ENCODE measurements around the gene ATP5PD. TPM values are rescaled to one million over a fixed set of nuclear protein-coding genes. Genes with fewer than 3 reads are reported as not detected.

The ATP5PD gene
- total and polyA plus RNA-seq, 2 of the 13 experiments (the other 11 are each of a cell fraction or from before 2014, with no cell fraction given), result 158 to 428 TPM

- DNase-seq (ENCODE audit: low spot score), result no peak
- Histone ChIP-seq H3K9me3 (ENCODE audit: low read length) (no peaks in the 10 kb centered on the region), H2AFZ (ENCODE audit: low read length) (no peak overlapping the region), H3K4me3 (replicated peaks in 1 of 3; ENCODE audit: insufficient read depth in 1 of 3, low read depth in 2 of 3, low read length in 3 of 3) (no peak overlapping the region), H3K36me3 (replicated peaks in 1 of 2; ENCODE audit: control insufficient read depth in 1 of 2, insufficient read depth in 2 of 2, low read length in 2 of 2) (no peaks in the 10 kb centered on the region; a peak in 2 of 5 replicates), H3K9ac (ENCODE audit: insufficient read depth, low read depth, low read length) (no peak overlapping the region), H4K20me1 (ENCODE audit: insufficient read depth, low read length) (no peaks in the 10 kb centered on the region), H3K27me3 (ENCODE audit: control insufficient read depth in 1 of 2, insufficient read depth in 2 of 2, low read length in 2 of 2) (peaks cover 0 to 14% of the 10 kb centered on the region in 2 experiments; a peak in 3 of 5 replicates), H3K27ac (ENCODE audit: extremely low read length, insufficient read depth, low read length) (no peak overlapping the region), H3K4me2 (ENCODE audit: low read depth, low read length) (no peak overlapping the region), H3K4me1 (ENCODE audit: insufficient read depth, low read length) (peaks cover 36% of the 10 kb centered on the region), H3K79me2 (ENCODE audit: insufficient read depth, low read length) (no peaks in the 10 kb centered on the region)
- BruUV-seq (replicated peaks), result no TSS peak
- ChIA-PET CTCF (ENCODE audit: low intra/inter-chr PET ratio, low total read pairs) (interaction anchor here (0.9 to 1.8 kb wide), 5 partner anchors 26 to 61 kb away, joined by 3 to 7 read pairs (median 6); partner anchors contain the start of gene ARMC7), POLR2A (interaction anchor here (0.8 to 1.6 kb wide), 7 partner anchors 8 to 61 kb away, joined by 3 to 7 read pairs (median 4); partner anchors contain the start of genes ARMC7 and SLC16A5)
- in situ Hi-C loops (cut with HindIII; ENCODE audit: extremely low pct_ligation_motif_present, low pct_unique_long_range_greater_than_20kb) (no loop called here), intact Hi-C loops (cut with micrococcal nuclease; ENCODE audit: unreplicated experiment) (loop anchor here (5.0 kb wide), 1 partner anchor 38 kb away; the partner anchor contains the start of gene ARMC7)
- peak; percentile 22; the same call in 1 of the 3 replicates for ATAC-seq
- no peak for FAIRE-seq
- 42% methylated on average over 2 of the region's 2 CpGs for WGBS (ENCODE audit: low lambda C conversion rate)
- no peak for TF ChIP-seq ZNF556 (CRISPR knock-in tag; IDR thresholded peaks at IDR 0.05; ENCODE audit: borderline replicate concordance)
- TF ChIP-seq HNRNPH1 (optimal IDR thresholded peaks at IDR 0.05; ENCODE audit: low read depth, low read length), result no peak
- TF ChIP-seq MXI1 (IDR thresholded peaks at IDR 0.05; ENCODE audit: borderline replicate concordance, low read depth, low read length), result no peak
- no peak for TF ChIP-seq MEIS2 (CRISPR knock-in tag; IDR thresholded peaks at IDR 0.05)
- TF ChIP-seq PHB2 (IDR thresholded peaks at IDR 0.05; ENCODE audit: partially characterized antibody), result no peak
- TF ChIP-seq NFYC (CRISPR knock-in tag; IDR thresholded peaks at IDR 0.05), result no peak
- no peak for TF ChIP-seq ZNF790 (CRISPR knock-in tag; IDR thresholded peaks at IDR 0.05; ENCODE audit: borderline replicate concordance)
- peak; percentile 52; the same call in 1 of the 2 replicates for TF ChIP-seq RAD21 (CRISPR knock-in tag; IDR thresholded peaks at IDR 0.05)
- no peak for TF ChIP-seq CSRNP2 (CRISPR knock-in tag; conservative IDR thresholded peaks at IDR 0.05; ENCODE audit: low read depth)
- TF ChIP-seq STAG1 (CRISPR knock-in tag; IDR thresholded peaks at IDR 0.05), result peak; percentile 66
- no peak for TF ChIP-seq ZNF546 (CRISPR knock-in tag; conservative IDR thresholded peaks at IDR 0.05)
- TF ChIP-seq ZNF468 (CRISPR knock-in tag; IDR thresholded peaks at IDR 0.05), result no peak
- TF ChIP-seq SMC3 (IDR thresholded peaks at IDR 0.05; ENCODE audit: low read length), result peak; percentile 66
- TF ChIP-seq THAP11 (CRISPR knock-in tag; IDR thresholded peaks at IDR 0.05), result no peak
- no peak for TF ChIP-seq MXD3 (CRISPR knock-in tag; IDR thresholded peaks at IDR 0.05)
- TF ChIP-seq MIXL1 (CRISPR knock-in tag; IDR thresholded peaks at IDR 0.05), result peak; percentile 34; the same call in 1 of the 2 replicates
- no peak for TF ChIP-seq ONECUT2 (CRISPR knock-in tag; IDR thresholded peaks at IDR 0.05)
- TF ChIP-seq GMEB1 (CRISPR knock-in tag; IDR thresholded peaks at IDR 0.05; ENCODE audit: borderline replicate concordance), result no peak
- TF ChIP-seq CTCF (CRISPR knock-in tag; IDR thresholded peaks at IDR 0.05), result peak; percentile 54
- peak; percentile 38 for TF ChIP-seq SAP130 (CRISPR knock-in tag; IDR thresholded peaks at IDR 0.05; ENCODE audit: low read depth)
Observed at GRCh38 chr17:75069783-75070182, 23.0 kb upstream of the ATP5PD start.
